ENCODE results near the gene CYP3A5. TPM values are rescaled to one million over a fixed set of nuclear protein-coding genes. Genes with fewer than 3 reads are reported as not detected.
"Not testable (repeated sequence)": the region's sequence is repeated elsewhere in the genome, so short reads cannot be mapped to it uniquely, and the experiment has no call there.

The CYP3A5 gene
- total RNA-seq, 1 donor = under 0.01 TPM

GRCh38 chr7:99707096-99707495, 27.3 kb upstream of the CYP3A5 start:
- TF ChIP-seq, protein P1, sequence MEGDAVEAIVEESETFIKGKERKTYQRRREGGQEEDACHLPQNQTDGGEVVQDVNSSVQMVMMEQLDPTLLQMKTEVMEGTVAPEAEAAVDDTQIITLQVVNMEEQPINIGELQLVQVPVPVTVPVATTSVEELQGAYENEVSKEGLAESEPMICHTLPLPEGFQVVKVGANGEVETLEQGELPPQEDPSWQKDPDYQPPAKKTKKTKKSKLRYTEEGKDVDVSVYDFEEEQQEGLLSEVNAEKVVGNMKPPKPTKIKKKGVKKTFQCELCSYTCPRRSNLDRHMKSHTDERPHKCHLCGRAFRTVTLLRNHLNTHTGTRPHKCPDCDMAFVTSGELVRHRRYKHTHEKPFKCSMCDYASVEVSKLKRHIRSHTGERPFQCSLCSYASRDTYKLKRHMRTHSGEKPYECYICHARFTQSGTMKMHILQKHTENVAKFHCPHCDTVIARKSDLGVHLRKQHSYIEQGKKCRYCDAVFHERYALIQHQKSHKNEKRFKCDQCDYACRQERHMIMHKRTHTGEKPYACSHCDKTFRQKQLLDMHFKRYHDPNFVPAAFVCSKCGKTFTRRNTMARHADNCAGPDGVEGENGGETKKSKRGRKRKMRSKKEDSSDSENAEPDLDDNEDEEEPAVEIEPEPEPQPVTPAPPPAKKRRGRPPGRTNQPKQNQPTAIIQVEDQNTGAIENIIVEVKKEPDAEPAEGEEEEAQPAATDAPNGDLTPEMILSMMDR (IDR thresholded peaks at IDR 0.05; ENCODE audit: extremely low read depth, low read depth, low read length) = no peak

DNA sequence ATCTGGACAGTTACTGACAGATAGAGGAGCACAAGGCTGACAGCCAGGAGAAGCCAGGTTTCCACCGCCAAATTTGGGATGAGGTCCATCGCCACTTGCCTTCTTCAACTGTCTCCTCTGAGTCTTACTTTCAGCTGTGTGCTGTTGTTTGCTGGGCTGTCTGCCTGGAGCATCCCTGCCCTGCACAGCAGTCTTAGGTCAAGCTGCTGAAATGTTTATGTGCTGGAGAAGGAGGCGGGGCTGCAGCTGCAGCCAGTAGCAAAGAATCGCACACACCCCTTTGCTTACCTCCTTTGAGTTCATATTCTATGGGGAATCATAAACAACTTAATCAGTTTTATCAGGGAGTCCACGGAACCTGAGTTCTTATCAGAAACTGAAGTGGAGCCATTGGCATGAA, 20.1 kb upstream of the CYP3A5 start:
- Histone ChIP-seq H3K4me2 (ENCODE audit: insufficient read depth, low read length) (no peak overlapping the region), H3K9me3 (ENCODE audit: low read depth, low read length) (peaks cover 2% of the 10 kb centered on the region), H4K20me1 (ENCODE audit: insufficient read depth, low read length) (no peaks in the 10 kb centered on the region), H3K27ac (ENCODE audit: low read depth, low read length) (no peak overlapping the region), H3K4me3 (ENCODE audit: insufficient read depth, low read length) (no peak overlapping the region), H3K79me2 (ENCODE audit: insufficient read depth, low read length) (no peaks in the 10 kb centered on the region), H2AFZ (ENCODE audit: low read length) (no peak overlapping the region), H3K27me3 (ENCODE audit: insufficient read depth, low read length) (peaks cover 12% of the 10 kb centered on the region), H3K36me3 (ENCODE audit: insufficient read depth, low read length) (no peaks in the 10 kb centered on the region), H3K4me1 (ENCODE audit: insufficient read depth, low read length) (no peaks in the 10 kb centered on the region)
- TF ChIP-seq, protein P1 (IDR thresholded peaks at IDR 0.05; ENCODE audit: extremely low read depth, low read depth, low read length) = no peak
- no peak for DNase-seq (ENCODE audit: insufficient read length, low spot score, missing footprints)

More at GRCh38 chr7:99707096-99707495, 27.3 kb upstream of the CYP3A5 start:
- Histone ChIP-seq H3K4me3 (ENCODE audit: insufficient read depth, low read length) (no peak overlapping the region), H3K27ac (ENCODE audit: low read depth, low read length) (no peak overlapping the region), H3K9me3 (ENCODE audit: low read depth, low read length) (peaks cover 5% of the 10 kb centered on the region), H3K27me3 (ENCODE audit: insufficient read depth, low read length) (no peaks in the 10 kb centered on the region), H3K36me3 (ENCODE audit: insufficient read depth, low read length) (no peaks in the 10 kb centered on the region), H2AFZ (ENCODE audit: low read length) (no peak overlapping the region), H3K4me1 (ENCODE audit: insufficient read depth, low read length) (no peaks in the 10 kb centered on the region), H3K79me2 (ENCODE audit: insufficient read depth, low read length) (no peaks in the 10 kb centered on the region), H3K4me2 (ENCODE audit: insufficient read depth, low read length) (no peak overlapping the region), H4K20me1 (ENCODE audit: insufficient read depth, low read length) (no peaks in the 10 kb centered on the region)
- no peak for DNase-seq (ENCODE audit: insufficient read length, low spot score, missing footprints)

DNA sequence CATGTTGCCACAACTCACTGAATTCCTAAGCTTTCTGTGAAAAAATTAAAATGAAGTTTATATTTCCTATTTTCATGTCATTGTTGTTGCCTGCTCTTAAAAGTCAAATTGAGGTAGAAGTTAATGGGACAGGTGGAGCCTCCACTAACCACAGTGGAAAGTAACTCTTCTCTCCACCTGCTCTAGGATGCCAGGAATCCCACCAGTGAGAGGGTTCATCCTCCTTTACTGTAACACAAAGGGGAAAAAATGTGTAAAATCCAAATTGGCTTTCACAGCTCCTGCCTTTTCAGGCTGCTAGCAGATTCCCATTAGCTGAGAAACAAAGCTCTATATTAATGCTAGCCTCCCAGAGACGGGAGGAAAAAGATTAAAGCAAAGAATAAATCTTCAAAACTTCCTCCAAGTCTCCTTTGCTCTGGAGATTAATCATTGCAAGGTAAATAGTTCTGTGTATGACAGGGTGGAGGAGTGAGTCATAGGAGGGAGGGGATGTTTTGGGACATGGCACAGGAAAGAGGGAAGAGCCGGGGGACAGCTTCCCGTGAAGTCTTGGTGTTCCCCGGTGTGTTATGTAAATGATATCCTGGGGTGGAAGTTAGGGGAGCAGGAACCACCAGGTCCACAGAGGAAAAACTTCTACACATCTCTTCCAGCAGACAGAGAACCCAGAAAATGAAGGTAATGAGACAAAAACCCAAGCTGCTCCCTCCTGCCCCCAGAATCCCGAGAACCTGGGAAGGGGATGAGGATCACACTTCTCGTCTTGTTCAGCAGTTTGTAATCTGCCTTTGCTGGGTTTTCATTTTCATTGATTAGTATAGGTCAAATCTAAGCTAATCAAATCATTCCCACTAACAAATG, 19.3 kb upstream of the CYP3A5 start:
- H4K20me1 ChIP-seq (ENCODE audit: insufficient read depth, low read length); H3K36me3 ChIP-seq (ENCODE audit: insufficient read depth, low read length); H3K4me1 ChIP-seq (ENCODE audit: insufficient read depth, low read length); H3K9me3 ChIP-seq (ENCODE audit: low read depth, low read length); H2AFZ ChIP-seq (ENCODE audit: low read length); H3K4me3 ChIP-seq (ENCODE audit: insufficient read depth, low read length); H3K4me2 ChIP-seq (ENCODE audit: insufficient read depth, low read length); DNase-seq (ENCODE audit: insufficient read length, low spot score, missing footprints); H3K27ac ChIP-seq (ENCODE audit: low read depth, low read length); H3K79me2 ChIP-seq (ENCODE audit: insufficient read depth, low read length): not testable (repeated sequence)
- H3K27me3 ChIP-seq (ENCODE audit: insufficient read depth, low read length) = peaks cover 19% of the 10 kb centered on the region

GRCh38 chr7:99694912-99695304, 15.1 kb upstream of the CYP3A5 start:
- no peaks in the 10 kb centered on the region for H4K20me1 ChIP-seq (ENCODE audit: insufficient read depth, low read length)
- DNase-seq (ENCODE audit: insufficient read length, low spot score, missing footprints) = peak; percentile 25
- TF ChIP-seq, protein P1 (IDR thresholded peaks at IDR 0.05; ENCODE audit: extremely low read depth, low read depth, low read length) = no peak
- H2AFZ ChIP-seq (ENCODE audit: low read length) = no peak overlapping the region
- no peaks in the 10 kb centered on the region for H3K9me3 ChIP-seq (ENCODE audit: low read depth, low read length)
- H3K27ac ChIP-seq (ENCODE audit: low read depth, low read length) = no peak overlapping the region
- H3K4me1 ChIP-seq (ENCODE audit: insufficient read depth, low read length) = no peaks in the 10 kb centered on the region
- peaks cover 25% of the 10 kb centered on the region for H3K27me3 ChIP-seq (ENCODE audit: insufficient read depth, low read length)
- no peaks in the 10 kb centered on the region for H3K36me3 ChIP-seq (ENCODE audit: insufficient read depth, low read length)
- no peak overlapping the region for H3K4me2 ChIP-seq (ENCODE audit: insufficient read depth, low read length)
- no peak overlapping the region for H3K4me3 ChIP-seq (ENCODE audit: insufficient read depth, low read length)
- H3K79me2 ChIP-seq (ENCODE audit: insufficient read depth, low read length) = no peaks in the 10 kb centered on the region
